NCI-H345 treated with DMSO at 0.1 percent for 48 hours (cell line): ENCODE data around the gene CCDC186.

Source experiments
- DNase-seq: peaks from one replicate; lab custom pipeline; 2025; ENCODE audit not compliant: unreplicated experiment; lab: John Stamatoyannopoulos, UW

The CCDC186 gene

GRCh38 chr10:114071178-114071577, 102.8 kb downstream of the CCDC186 start:
- DNase-seq = no peak
